GM19438 (cell line): ENCODE results near the gene DPY19L3.
A peak's percentile ranks its signal among the peaks of the same experiment; 100 is the strongest.
"Not testable (repeated sequence)": the region's sequence is repeated elsewhere in the genome, so short reads cannot be mapped to it uniquely, and the experiment has no call there.

ENCODE experiments used
- ATAC-seq: cut with Tn5 transposase; IDR thresholded peaks from one replicate; pipeline ENCODE4 v1.9.1; 2021; ENCODE audit warnings: low read depth; ENCODE audit not compliant: unreplicated experiment

The DPY19L3 gene, protein sequence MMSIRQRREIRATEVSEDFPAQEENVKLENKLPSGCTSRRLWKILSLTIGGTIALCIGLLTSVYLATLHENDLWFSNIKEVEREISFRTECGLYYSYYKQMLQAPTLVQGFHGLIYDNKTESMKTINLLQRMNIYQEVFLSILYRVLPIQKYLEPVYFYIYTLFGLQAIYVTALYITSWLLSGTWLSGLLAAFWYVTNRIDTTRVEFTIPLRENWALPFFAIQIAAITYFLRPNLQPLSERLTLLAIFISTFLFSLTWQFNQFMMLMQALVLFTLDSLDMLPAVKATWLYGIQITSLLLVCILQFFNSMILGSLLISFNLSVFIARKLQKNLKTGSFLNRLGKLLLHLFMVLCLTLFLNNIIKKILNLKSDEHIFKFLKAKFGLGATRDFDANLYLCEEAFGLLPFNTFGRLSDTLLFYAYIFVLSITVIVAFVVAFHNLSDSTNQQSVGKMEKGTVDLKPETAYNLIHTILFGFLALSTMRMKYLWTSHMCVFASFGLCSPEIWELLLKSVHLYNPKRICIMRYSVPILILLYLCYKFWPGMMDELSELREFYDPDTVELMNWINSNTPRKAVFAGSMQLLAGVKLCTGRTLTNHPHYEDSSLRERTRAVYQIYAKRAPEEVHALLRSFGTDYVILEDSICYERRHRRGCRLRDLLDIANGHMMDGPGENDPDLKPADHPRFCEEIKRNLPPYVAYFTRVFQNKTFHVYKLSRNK

DNA sequence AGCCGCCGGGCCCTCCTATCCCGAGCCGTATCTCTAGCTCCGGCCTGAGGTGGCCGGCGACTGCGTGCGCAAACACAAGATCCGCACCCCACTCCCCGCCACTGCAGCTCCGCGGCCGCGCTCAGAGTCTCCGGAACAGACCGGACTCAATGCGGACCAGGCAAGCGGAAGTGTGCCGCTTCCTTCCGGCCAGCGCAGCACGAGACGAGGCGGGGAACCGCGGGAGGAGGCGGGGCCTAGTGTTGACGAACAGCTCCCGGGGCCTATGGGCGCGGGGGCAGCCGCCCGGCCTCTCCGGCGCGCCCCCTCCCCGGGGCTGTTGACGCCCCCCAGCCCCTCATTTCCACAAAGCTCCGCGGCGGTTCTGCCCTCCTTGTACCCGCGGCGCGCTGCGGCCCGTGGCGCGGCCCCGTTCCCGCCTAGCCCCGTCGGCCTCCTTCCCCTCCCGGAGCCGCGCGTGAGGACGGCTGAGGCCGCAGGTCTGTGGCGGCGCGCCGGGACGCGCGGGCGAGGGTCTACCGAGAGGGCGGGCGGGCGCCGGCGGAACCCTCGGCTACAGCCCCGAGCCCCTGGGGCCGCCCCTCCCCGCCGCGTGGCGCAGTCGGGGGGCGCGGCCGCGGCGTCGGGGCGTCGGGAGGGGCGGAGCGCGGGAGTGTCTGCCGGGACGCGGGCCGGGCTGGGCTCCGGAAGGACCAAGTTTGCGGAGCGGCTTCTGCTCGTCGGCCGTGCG lies at the start of gene DPY19L3:
TSS of gene DPY19L3 (plus strand) at position 340 of the 730 bp plus-strand sequence. CDS start 2,484 bp downstream, outside the sequence.
- peak; percentile 93 for ATAC-seq

DNA sequence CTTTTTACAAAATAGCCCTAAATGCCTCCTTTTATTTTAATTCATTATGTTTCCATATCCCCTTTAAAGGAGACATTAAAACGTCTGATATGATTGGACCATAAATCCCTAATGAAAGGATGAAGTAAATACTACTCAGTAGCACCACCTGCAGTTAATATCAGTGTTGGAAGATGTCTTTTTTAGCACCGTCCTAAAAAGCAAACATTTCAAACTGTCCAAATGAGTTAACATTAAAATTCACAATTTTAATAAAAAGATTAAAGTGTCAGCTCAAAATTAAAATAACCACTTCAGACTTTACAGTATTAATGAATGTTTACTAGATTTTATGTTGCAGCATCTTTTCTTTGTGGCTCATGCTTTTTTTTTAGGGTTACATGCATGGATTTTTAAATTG lies 47.9 kb upstream of the DPY19L3 start:
- no peak for ATAC-seq

DNA sequence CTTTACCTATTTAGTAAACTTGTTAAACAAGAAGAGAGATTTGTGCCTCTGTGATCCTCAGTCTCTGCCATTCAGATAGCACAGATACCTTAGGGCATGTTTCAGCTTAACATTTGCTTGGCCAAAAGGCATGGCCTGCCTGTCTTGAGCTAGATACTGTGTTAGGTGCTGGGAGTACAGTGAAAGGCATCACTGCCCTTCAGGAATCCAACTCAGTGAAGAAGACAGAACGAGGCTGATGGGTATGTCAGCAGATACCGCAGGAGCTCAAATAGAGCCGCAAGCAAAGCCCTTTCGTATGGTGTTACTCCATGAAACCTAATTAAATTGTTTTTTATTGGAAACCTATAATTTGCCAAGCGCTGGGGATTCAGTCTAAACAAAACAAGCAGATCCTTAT lies 47.2 kb upstream of the DPY19L3 start:
- no peak for ATAC-seq

DNA sequence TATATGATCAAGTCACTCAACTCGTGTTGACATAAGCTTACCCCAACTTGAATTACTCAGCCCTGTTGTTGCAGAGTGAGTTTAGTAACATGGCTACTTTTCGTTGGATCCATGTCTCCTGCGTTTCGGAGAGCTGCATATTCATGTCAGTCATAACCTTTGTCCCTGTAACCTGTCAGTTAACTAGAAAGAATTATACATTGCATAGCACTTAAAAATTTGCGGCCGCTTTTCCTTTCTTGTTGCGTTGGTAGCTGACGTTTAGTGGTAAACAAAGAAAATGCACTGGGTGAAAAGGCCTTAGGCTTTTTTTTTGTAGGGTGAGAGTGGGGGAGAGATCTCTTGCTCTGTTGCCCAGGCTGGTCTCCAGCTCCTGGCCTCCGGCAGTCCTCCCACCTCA lies 46.0 kb upstream of the DPY19L3 start:
- no peak for ATAC-seq

DNA sequence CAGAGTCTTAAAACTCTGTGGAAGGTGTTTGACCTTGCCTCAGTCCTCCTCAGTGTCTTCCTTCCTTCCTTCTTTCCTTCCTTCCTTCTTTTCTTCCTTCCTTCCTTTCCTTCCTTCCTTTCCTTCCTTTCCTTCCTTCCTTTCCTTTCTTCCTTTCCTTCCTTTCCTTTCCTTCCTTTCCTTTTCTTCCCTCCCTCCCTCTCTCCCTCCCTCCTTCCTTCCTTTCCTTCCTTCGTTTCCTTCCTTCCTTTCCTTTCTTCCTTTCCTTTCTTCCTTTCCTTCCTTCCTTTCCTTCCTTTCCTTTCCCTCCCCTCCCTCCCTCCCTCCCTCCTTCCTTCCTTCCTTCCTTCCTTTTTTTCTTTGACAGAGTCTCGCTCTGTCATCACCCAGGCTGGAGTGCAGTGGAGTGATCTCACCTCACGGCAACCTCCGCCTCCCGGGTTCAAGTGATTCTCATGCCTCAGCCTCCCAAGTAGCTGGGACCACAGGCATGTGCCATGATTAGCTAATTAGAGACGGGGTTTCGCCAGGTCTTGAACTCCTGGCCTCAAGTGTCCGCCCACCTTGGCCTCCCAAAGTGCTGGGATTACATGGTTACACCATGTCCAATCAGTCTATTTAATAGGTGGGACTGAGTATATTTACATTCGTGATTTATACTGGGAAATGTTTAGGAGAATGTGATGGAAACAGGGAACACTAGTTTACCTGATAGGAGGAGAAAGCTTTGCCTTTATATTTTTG lies 43.8 kb upstream of the DPY19L3 start:
- ATAC-seq = no peak

DNA sequence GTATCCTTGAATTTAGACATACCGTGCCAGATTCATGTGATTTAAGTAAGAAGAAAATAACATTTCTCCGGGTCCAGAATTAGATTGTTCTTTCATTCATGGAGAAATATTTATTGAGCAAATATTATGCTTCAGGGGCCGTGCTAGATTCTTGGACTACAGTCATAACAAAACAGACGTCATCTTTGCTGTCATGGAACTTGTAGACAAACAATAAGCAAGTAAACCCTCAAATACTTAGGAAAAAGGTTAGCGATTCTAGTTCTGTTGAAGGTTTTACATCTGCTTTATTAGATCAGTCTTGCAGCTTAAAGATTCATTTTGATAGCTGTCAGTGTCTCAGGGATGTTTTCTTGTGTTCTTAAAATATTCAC lies 43.3 kb upstream of the DPY19L3 start:
- ATAC-seq = no peak

DNA sequence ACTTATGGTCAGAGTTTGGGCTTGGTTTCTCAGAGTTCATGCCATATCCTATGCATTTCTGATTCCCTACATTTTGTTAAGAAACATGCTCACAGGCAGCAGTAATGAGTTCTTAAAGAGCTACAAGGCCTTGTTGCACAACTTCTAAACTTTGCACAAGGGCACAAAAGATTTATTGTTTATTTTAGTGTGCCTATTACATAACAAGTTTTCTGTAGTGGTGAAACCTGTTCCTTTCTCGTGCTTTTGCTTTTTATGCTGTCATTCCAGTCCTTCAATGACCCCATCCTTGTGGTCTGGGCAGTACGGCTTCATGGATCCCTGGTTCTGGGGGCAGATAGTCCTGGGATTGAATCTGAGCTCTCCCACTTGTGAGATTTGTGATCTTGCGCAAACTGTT lies 42.4 kb upstream of the DPY19L3 start:
- no peak for ATAC-seq

DNA sequence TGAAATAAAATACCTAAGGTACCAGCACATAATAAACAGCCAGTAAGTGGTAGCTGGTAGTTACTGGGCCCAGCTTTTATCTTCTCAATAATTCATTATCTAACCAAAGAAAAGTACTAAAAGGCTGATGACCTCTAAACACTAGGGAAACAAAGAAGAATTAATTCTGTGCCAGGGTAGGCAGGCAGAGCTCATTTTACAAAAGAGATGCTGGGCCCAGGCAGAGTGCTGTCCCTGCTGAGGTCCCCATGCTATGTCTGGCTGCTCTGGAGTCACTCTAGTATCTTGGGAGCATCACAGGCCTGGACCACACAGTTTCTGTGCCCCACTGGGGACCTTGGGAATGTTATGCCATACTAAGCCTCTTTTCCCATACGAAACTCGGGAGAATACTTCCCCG lies 41.9 kb upstream of the DPY19L3 start:
- ATAC-seq = no peak

DNA sequence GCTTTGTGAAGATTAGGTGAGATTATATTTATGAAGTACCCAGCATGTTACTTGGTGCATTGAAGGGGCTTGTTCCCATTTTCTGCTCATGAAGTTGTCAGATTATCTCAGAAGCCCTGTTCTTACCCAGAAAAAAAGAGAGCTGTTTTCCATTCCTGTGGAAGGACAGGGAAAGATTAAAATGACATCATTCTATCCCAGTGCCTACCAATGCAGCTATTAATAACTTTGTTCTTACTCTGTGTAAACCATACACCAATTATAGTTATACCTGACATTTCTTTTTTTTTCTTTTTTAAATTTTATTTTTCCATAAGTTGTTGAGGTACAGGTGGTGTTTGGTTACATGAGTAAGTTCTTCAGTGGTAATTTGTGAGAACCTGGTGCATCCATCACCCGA lies 41.5 kb upstream of the DPY19L3 start:
- no peak for ATAC-seq

DNA sequence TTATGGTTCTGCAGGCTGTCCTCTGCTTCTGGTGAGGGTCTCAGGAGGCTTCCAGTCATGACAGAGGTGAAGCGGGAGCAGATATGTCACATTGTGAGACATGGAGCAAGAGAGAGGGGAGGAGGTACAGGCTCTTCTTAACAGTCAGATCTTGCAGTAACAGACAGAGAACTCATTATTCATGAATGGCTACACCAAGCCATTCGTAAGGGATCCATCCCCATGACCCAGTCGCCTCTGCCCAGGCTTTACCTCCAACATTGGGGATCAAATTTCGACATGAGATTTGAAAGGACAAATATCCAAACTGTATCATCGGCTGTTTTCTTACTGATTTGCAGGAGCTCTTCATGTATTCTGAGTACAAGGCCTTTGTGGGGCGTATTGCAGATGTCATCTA lies 38.5 kb upstream of the DPY19L3 start:
- ATAC-seq = no peak

DNA sequence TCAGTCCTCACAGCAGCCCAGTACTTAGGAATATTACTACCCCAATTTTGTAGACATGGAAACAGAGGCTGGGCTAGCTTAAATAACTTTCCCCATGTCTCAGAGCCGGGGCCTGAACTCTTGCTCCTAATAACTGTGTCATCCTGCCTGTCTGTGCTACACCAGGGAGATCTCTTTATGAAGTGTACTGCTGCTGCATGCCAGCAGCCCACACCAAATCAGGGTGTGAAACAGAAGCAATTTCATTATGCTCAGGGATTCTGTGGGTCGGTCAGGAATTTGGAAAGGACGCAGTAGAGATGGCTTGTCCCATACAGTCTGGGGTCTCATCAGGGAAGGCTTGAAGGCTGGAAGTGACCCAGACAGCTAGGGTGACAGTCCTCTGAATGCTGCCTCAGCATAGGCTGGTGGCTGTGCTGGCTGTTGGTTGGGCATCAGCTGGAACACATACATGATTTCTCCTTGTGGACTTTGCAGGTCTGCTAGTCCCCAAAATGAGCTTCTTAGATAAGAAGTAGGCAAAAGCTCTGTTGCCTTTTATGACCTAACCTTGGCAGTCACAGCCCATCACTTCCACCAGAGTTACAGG lies 37.5 kb upstream of the DPY19L3 start:
- ATAC-seq = no peak

DNA sequence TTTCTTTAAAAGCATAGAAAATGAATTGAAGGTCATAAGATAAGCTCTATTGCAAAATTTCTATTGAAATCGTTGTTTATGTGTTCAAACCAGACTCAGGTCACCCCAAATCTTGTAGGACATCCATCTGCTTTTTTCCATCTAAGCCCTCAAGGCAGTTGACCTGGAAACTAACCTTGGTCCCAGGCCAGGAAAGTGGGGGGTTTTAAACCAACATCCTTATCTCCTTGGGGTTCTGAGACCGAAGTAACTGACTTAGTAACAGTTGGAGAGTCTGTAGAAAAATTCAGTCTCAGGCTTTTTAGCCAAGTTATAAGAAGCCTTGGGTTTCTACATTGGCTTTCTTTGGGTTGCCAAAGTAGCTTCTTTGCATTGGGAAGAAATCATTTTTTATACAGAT lies 36.8 kb upstream of the DPY19L3 start:
- ATAC-seq = no peak

DNA sequence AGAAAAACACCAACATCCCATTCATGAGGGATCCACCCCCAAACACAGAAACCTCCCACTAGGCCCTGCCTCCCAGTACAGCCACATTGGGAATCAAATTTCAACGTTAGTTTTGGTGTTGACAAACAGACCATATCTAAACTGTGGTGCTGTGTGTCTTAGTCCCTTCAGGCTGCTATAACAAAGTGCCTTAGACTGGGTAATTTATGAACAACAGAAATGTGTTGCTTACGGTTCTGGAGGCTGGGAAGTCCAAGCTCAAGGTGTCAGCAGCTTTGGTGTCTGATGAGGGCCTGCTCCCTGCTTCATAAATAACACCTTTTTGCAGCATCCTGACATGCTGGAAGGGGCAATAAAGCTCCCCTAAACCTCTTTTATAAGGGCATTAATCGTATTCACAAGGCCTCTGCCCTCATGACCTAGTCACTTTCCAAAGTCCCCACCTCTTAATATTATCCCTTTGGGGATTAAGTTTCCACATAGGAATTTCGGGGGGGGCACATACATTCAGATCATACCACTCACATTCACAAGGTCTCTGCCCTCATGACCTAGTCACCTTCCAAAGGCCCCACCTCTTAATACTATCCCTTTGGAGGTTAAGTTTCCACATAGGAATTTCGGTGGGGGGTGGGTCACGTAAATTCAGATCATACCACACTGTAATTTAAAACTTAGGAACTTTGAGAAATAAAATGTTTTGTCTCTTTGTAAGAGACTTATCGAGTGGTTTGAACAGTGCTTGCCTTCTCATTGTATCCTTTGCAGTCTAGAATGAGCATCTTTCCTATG lies 32.6 kb upstream of the DPY19L3 start:
- ATAC-seq = no peak

DNA sequence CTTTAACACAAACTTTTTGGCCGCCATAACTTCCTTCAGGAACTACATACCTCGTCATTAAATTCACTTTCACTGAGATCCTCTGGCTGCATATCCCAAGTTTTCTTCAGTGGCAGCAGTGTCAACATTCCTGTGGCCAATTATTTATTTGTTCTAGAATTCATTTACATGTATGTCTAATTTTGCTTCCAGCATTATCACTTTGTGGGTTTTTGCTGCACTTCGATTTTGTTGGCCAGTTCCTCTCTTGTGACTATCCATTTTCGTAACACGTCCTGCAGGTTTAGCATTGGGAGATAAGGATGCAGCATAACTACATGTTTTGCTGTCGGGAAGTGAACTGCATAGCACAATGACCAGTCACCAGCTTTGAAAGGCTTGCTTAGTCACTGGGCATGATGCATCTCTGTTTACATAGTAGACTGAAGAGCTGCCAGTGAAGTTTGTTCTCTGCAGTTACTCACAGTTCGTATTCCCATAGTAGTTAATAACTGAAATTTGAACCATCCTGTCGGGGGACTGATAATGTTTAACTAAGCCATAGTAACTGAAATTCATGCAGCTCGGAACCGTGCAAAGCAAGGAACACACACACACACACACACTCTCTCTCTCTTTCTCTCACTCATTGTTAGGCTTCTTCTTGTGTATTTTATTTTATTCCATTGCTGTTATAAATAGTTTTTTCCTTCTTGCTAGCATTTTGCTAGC lies 31.8 kb upstream of the DPY19L3 start:
- ATAC-seq = no peak

DNA sequence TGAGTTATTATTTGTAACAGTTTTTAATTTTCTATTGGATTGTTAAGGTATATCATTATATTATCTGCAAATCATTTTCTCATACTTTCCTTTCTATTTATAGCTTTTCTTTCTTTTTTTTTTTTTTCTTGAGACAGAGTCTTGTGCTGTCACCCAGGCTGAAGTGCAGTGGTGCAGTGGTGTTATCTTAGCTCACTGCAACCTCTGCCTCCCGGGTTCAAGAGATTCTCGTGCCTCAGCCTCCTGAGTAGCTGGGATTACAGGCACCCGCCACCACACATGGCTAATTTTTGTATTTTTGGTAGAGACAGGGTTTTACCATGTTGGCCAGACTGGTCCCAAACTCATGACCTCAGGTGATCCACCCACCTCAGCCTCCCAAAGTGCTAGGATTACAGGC lies 31.2 kb upstream of the DPY19L3 start:
- ATAC-seq = not testable (repeated sequence)

DNA sequence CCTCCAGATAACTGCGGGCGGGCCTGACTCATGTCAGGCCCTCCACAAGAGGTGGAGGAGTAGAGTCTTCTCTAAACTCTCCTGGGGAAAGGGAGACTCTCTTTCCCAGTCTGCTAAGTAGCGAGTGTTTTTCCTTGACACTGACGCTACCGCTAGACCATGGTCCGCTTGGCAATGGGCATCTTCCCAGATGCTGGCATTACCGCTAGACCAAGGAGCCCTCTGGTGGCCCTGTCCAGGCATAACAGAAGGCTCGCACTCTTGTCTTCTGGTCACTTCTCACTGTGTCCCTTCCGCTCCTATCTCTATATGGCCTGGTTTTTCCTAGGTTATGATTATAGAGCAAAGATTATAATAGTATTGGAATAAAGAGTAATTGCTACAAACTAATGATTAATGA lies 28.5 kb upstream of the DPY19L3 start:
- not testable (repeated sequence) for ATAC-seq

DNA sequence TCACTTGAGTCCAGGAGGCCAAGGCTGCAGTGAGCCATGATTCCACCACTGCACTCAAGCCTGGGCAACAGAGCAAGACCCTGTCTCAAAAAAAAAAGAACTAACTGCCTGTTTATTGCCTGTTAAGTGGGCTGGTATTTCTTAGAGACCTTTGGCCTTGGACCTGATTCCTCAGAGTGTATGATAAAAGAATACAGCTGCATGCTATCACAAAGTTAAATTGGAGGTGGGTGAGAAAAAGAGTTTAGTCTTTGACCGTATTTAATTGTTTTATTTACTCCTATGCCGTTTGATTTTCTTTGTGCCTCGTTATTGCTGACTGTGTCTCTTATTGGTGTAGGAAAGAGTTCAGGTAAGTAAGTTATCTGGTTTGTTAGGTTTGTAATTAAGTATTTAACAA lies 25.3 kb upstream of the DPY19L3 start:
- ATAC-seq = no peak

DNA sequence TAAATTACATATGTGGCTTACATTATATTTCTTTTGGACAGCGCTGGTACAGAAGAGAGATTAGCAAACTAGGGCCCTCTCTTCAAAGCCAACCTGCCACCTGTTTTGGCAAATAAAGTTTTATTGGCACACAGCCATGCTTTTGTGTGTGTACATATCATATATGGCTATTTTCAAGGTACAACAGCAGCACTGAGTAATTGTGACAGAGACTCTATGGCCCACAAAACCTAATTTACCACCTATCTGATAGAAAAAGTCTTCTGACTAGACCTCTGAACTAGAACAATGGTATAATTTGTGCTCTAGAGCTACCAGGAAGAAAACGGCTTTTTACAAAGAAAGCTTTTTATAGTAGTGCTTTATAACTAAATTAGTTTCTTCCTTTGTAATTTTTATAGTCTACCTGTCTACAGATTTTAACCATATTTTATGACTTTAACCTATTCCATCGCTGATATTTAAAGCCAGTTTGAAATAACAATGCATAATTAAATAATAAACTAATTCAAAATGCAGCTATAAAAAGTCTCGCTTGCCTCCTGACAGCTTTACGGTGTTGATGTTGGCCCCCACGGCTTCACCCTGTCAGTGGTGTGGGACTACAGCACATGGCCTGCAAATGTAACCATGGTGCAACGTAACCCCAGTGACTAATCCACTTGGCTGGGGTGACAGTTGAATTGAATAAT lies 17.7 kb upstream of the DPY19L3 start:
- no peak for ATAC-seq
